Panc1 (cell line): Measurements from ENCODE around the gene TLE3. TPM values are rescaled to one million over a fixed set of nuclear protein-coding genes. Genes with fewer than 3 reads are reported as not detected.

Experiments used
- ATAC-seq: fragments of 200-7000 bp; cut with Tn5 transposase; 2 replicates; pipeline ENCODE4 v1.9.1; 2020; ENCODE audit warnings: mild to moderate bottlenecking, moderate library complexity
- BruUV-seq: library from RNA; stranded (reverse); fragments of 400-500 nt; replicated peaks from 2 replicates; lab custom pipeline; 2021; lab: Mats Ljungman, UMichigan
- CTCF ChIA-PET: fragments of 300-600 bp; sonication (Branson Sonifier 250); formaldehyde crosslinking; loops from one replicate; lab custom pipeline; 2022; ENCODE audit warnings: antibody characterized with exemption; lab: Charles Lee
- POLR2A ChIA-PET: fragments of 300-600 bp; sonication (Branson Sonifier 250); formaldehyde crosslinking; loops from one replicate; lab custom pipeline; 2022; ENCODE audit warnings: antibody characterized with exemption; lab: Charles Lee
- DNase-seq: peaks from one replicate; pipeline ENCODE4 v3.0.0-alpha.2; 2010; ENCODE audit warnings: low read depth, low spot score
- H3K27ac ChIP-seq: 2 replicates; pipeline ENCODE4 v1.5.1; 2011; ENCODE audit warnings: mild to moderate bottlenecking, low read length, inconsistent platforms
- H3K27me3 ChIP-seq: fragments of 200-500 bp; sonication (Bioruptor generic); 2 replicates; pipeline ENCODE4 v1.6.0; 2014; ENCODE audit warnings: low read length, inconsistent platforms; ENCODE audit not compliant: control insufficient read depth, insufficient read depth
- H3K36me3 ChIP-seq: fragments of 200-500 bp; sonication (Bioruptor generic); 2 replicates; pipeline ENCODE4 v1.5.1; 2014; ENCODE audit warnings: inconsistent platforms, mild to moderate bottlenecking, low read length, moderate library complexity; ENCODE audit not compliant: control insufficient read depth, insufficient read depth
- H3K4me1 ChIP-seq: 2 replicates; pipeline ENCODE4 v1.5.1; 2011; ENCODE audit warnings: inconsistent platforms, mild to moderate bottlenecking, low read length, moderate library complexity; ENCODE audit not compliant: control insufficient read depth, insufficient read depth
- H3K4me3 ChIP-seq, 2 experiments: 2 replicates each; pipeline ENCODE4 v1.5.1; 2011 to 2012; ENCODE audit warnings: low read depth in 2 of 2, low read length in 2 of 2, mild to moderate bottlenecking in 2 of 2, inconsistent platforms in 1 of 2, moderate library complexity in 1 of 2
- H3K9me3 ChIP-seq: fragments of 200-500 bp; sonication (Bioruptor generic); 2 replicates; pipeline ENCODE4 v1.5.1; 2014; ENCODE audit warnings: low read depth, mild to moderate bottlenecking, inconsistent platforms, low read length, moderate library complexity; ENCODE audit not compliant: control insufficient read depth, insufficient read depth
- POLR2AphosphoS5 ChIP-seq: IDR thresholded peaks from 2 replicates; pipeline ENCODE4 v1.6.1; 2012; ENCODE audit warnings: mild to moderate bottlenecking, low read depth, low read length, moderate library complexity
- SIN3A ChIP-seq: IDR thresholded peaks from 2 replicates; pipeline ENCODE4 v1.6.1; 2012; ENCODE audit warnings: low read depth, mild to moderate bottlenecking, low read length, moderate library complexity, borderline replicate concordance; ENCODE audit not compliant: insufficient read depth
- TCF7L2 ChIP-seq: IDR thresholded peaks from 2 replicates; pipeline ENCODE4 v1.6.1; 2011; ENCODE audit warnings: mild to moderate bottlenecking, low read depth, low read length, inconsistent platforms
- in situ Hi-C: cut with HindIII; loops from 2 replicates; pipeline ENCODE4 v1.10.0; 2016; ENCODE audit warnings: low sequenced_read_pairs, low pct_unique_long_range_greater_than_20kb
- intact Hi-C: fragments of 100-400 bp; cut with micrococcal nuclease; formaldehyde crosslinking; loops from one replicate; pipeline ENCODE4 v1.10.0; 2022; ENCODE audit not compliant: unreplicated experiment
- total RNA-seq: library from RNA; stranded (reverse); gene quantifications from one replicate; pipeline ENCODE4 v1.2.1, GENCODE V29; 2021; ENCODE audit not compliant: unreplicated experiment
- TF ChIP-seq, protein P1 (sequence below): fragments of 450-650 bp; IDR thresholded peaks from 2 replicates; pipeline ENCODE4 v1.5.1; 2017; ENCODE audit warnings: mild to moderate bottlenecking
- TF ChIP-seq, protein P2 (sequence below), 2 experiments: IDR thresholded peaks; 2 replicates each; pipeline ENCODE4 v1.6.1; 2011 to 2012; ENCODE audit warnings: low read depth in 2 of 2, control low read depth in 1 of 2, low read length in 1 of 2, mild to moderate bottlenecking in 1 of 2, moderate library complexity in 1 of 2; ENCODE audit not compliant: insufficient read depth in 1 of 2

TLE3 gene
- total RNA-seq, 1 experiment from 2014 or later = 132 TPM

DNA sequence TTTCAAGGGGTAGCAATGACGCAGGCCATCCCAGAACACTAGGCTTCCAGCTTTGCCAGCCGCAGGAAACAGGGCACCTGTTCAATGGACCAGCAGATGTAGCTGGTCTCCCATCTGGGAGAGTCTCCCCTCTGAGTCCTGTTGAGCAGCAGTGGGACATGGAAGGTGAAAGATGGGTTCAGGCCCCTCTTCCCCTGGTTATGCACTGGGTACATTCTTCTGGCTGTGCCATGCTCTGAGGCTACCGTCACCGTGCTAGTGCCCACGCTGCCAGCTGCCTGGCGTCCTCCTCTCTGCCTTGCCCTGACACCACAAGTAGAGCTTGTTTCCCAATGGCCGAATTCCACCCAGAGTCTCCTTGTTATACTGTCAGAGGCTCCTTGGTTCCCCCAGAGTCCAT is 63.1 kb downstream of the TLE3 start:
- CTCF ChIA-PET = no interaction called here
- Histone ChIP-seq H3K36me3 (no peaks in the 10 kb centered on the region), H3K4me3 (no peak overlapping the region), H3K27me3 (no peaks in the 10 kb centered on the region), H3K27ac (no peak overlapping the region), H3K4me1 (no peaks in the 10 kb centered on the region), H3K9me3 (no peaks in the 10 kb centered on the region)
- POLR2A ChIA-PET = no interaction called here
- in situ Hi-C loops = no loop called here
- TF ChIP-seq, protein P1, sequence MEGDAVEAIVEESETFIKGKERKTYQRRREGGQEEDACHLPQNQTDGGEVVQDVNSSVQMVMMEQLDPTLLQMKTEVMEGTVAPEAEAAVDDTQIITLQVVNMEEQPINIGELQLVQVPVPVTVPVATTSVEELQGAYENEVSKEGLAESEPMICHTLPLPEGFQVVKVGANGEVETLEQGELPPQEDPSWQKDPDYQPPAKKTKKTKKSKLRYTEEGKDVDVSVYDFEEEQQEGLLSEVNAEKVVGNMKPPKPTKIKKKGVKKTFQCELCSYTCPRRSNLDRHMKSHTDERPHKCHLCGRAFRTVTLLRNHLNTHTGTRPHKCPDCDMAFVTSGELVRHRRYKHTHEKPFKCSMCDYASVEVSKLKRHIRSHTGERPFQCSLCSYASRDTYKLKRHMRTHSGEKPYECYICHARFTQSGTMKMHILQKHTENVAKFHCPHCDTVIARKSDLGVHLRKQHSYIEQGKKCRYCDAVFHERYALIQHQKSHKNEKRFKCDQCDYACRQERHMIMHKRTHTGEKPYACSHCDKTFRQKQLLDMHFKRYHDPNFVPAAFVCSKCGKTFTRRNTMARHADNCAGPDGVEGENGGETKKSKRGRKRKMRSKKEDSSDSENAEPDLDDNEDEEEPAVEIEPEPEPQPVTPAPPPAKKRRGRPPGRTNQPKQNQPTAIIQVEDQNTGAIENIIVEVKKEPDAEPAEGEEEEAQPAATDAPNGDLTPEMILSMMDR = no peak
- TF ChIP-seq SIN3A = no peak
- TF ChIP-seq TCF7L2 = no peak
- no peak for TF ChIP-seq POLR2AphosphoS5
- TF ChIP-seq, protein P2, sequence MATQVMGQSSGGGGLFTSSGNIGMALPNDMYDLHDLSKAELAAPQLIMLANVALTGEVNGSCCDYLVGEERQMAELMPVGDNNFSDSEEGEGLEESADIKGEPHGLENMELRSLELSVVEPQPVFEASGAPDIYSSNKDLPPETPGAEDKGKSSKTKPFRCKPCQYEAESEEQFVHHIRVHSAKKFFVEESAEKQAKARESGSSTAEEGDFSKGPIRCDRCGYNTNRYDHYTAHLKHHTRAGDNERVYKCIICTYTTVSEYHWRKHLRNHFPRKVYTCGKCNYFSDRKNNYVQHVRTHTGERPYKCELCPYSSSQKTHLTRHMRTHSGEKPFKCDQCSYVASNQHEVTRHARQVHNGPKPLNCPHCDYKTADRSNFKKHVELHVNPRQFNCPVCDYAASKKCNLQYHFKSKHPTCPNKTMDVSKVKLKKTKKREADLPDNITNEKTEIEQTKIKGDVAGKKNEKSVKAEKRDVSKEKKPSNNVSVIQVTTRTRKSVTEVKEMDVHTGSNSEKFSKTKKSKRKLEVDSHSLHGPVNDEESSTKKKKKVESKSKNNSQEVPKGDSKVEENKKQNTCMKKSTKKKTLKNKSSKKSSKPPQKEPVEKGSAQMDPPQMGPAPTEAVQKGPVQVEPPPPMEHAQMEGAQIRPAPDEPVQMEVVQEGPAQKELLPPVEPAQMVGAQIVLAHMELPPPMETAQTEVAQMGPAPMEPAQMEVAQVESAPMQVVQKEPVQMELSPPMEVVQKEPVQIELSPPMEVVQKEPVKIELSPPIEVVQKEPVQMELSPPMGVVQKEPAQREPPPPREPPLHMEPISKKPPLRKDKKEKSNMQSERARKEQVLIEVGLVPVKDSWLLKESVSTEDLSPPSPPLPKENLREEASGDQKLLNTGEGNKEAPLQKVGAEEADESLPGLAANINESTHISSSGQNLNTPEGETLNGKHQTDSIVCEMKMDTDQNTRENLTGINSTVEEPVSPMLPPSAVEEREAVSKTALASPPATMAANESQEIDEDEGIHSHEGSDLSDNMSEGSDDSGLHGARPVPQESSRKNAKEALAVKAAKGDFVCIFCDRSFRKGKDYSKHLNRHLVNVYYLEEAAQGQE (IDR thresholded peaks at IDR 0.05; ENCODE audit: insufficient read depth in 1 of 2, low read depth in 2 of 2, low read length in 1 of 2) = no peak
- DNase-seq (no peak), ATAC-seq (0 out of 2 replicates have a peak, but pooled peaks have one; percentile 20)
- no TSS peak for BruUV-seq
- intact Hi-C loops = loop anchor here (10.0 kb wide), 1 partner anchor 60 kb away; no protein-coding TSS in a partner anchor

DNA sequence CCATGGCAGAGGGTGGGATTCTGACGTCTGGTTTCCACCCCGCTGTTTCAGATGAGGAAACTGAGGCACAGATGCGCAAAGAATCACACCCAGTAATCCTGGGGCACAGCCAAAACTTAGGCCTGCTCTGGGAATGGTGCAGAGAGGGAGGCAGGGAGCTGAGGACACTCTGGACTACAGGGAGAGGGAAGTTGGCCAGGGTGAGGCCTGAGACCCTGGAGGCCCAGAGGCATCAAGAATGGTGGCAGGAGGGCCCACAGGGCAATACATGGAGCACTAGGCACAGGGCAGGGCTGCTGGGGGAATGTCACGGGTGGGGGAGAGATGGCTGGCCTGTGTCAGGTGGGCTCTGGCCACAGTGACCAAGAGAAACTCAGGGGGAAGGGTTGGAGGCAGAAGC is 63.6 kb downstream of the TLE3 start:
- CTCF ChIA-PET = no interaction called here
- no peak for DNase-seq
- intact Hi-C loops = loop anchor here (10.0 kb wide), 1 partner anchor 59 kb away; no protein-coding TSS in a partner anchor
- Histone ChIP-seq H3K36me3 (no peaks in the 10 kb centered on the region), H3K9me3 (no peaks in the 10 kb centered on the region), H3K4me1 (no peaks in the 10 kb centered on the region), H3K4me3 (no peak overlapping the region), H3K27ac (no peak overlapping the region), H3K27me3 (no peaks in the 10 kb centered on the region)
- POLR2A ChIA-PET = no interaction called here
- no TSS peak for BruUV-seq
- TF ChIP-seq, protein P2 (IDR thresholded peaks at IDR 0.05; ENCODE audit: insufficient read depth in 1 of 2, low read depth in 2 of 2, low read length in 1 of 2) = no peak
- TF ChIP-seq POLR2AphosphoS5 = no peak
- TF ChIP-seq TCF7L2 = no peak
- in situ Hi-C loops = no loop called here
- ATAC-seq = no peak
